ENCODE measurements around the gene TNFRSF21.

GRCh38 chr6:47300417-47300816 lies 9.3 kb downstream of the TNFRSF21 start:
- TF ChIP-seq CTCF (IDR thresholded peaks at IDR 0.05) (no peak), POLR2A (IDR thresholded peaks at IDR 0.05) (no peak)
